SK-N-MC (cell line): ENCODE data around the gene SOX6.

ENCODE experiments used
- DNase-seq: peaks from one replicate; pipeline ENCODE4 v3.0.0-alpha.2; 2011; ENCODE audit warnings: low read depth, low spot score
- H3K27ac ChIP-seq: fragments of 200-600 bp; sonication (generic); 2 replicates; pipeline ENCODE4 v1.5.1; 2016; ENCODE audit warnings: mixed run types
- H3K36me3 ChIP-seq: fragments of 200-600 bp; sonication (generic); 2 replicates; pipeline ENCODE4 v1.6.1; 2017; ENCODE audit warnings: antibody characterized with exemption, low read length, mixed read lengths; ENCODE audit not compliant: insufficient read depth
- H3K4me3 ChIP-seq: fragments of 200-600 bp; sonication (generic); 2 replicates; pipeline ENCODE4 v1.5.1; 2016
- H3K9ac ChIP-seq: fragments of 200-600 bp; sonication (generic); 2 replicates; pipeline ENCODE4 v1.8.0; 2017; ENCODE audit warnings: mixed run types, mixed read lengths; ENCODE audit not compliant: insufficient read length
- H3K9me3 ChIP-seq: fragments of 200-600 bp; sonication (generic); 2 replicates; pipeline ENCODE4 v1.6.1; 2017; ENCODE audit warnings: low read depth, mild to moderate bottlenecking, antibody characterized with exemption, low read length, moderate library complexity, mixed read lengths
- EZH2 ChIP-seq: fragments of 200-600 bp; sonication (generic); IDR thresholded peaks from one replicate; pipeline ENCODE4 v1.6.1; 2017; ENCODE audit warnings: antibody characterized with exemption
- FOXP2 ChIP-seq: optimal IDR thresholded peaks from 2 replicates; pipeline ENCODE3; 2011; ENCODE audit warnings: mild to moderate bottlenecking, moderate library complexity; ENCODE audit not compliant: insufficient read depth; ENCODE audit errors: extremely low read length, control extremely low read depth
- POLR2AphosphoS5 ChIP-seq: IDR thresholded peaks from 2 replicates; pipeline ENCODE4 v1.6.1; 2012; ENCODE audit warnings: mild to moderate bottlenecking, low read depth, low read length, borderline replicate concordance

Gene SOX6

GRCh38 chr11:16356057-16356760 lies at the start of gene SOX6:
Gene SOX6, minus strand, starts transcription at chr11:16356546. Its CDS starts 15,298 bp downstream, at chr11:16341248.
- TF ChIP-seq EZH2 (no peak), FOXP2 (peak; percentile 41), POLR2AphosphoS5 (no peak)
- Histone ChIP-seq H3K4me3 (peak within 1 kb of the TSS; percentile 76), H3K9me3 (no peaks in the 10 kb centered on the region), H3K27ac (peak within 1 kb of the TSS; percentile 99), H3K36me3 (no peaks in the 10 kb centered on the region; the same call in 1 of the 2 replicates), H3K9ac (peak within 1 kb of the TSS; percentile 86)
- peak; percentile 73 for DNase-seq

GRCh38 chr11:16404781-16405285 lies 48.5 kb upstream of the SOX6 start:
- peak overlapping the region; percentile 61 for H3K27ac ChIP-seq
- peaks cover 12% of the 10 kb centered on the region for H3K36me3 ChIP-seq
- no peak overlapping the region for H3K9ac ChIP-seq
- H3K4me3 ChIP-seq, result no peak overlapping the region
- no peak for DNase-seq
- H3K9me3 ChIP-seq, result no peaks in the 10 kb centered on the region
- TF ChIP-seq FOXP2 (no peak), POLR2AphosphoS5 (no peak), EZH2 (no peak)

- no peak for DNase-seq
- Histone ChIP-seq H3K36me3 (peaks cover 12% of the 10 kb centered on the region), H3K4me3 (no peak overlapping the region), H3K9me3 (no peaks in the 10 kb centered on the region), H3K27ac (no peak overlapping the region), H3K9ac (no peak overlapping the region)
- TF ChIP-seq FOXP2 (no peak), EZH2 (no peak), POLR2AphosphoS5 (no peak)
These were observed 47.5 kb upstream of the SOX6 start for GRCh38 chr11:16403851-16404250.

- Histone ChIP-seq H3K4me3 (no peak overlapping the region), H3K36me3 (peaks cover 12% of the 10 kb centered on the region), H3K9me3 (no peaks in the 10 kb centered on the region), H3K9ac (no peak overlapping the region), H3K27ac (no peak overlapping the region)
- TF ChIP-seq FOXP2, result no peak
- TF ChIP-seq POLR2AphosphoS5, result no peak
- no peak for TF ChIP-seq EZH2
- DNase-seq, result no peak
These were observed 47.1 kb upstream of the SOX6 start for GRCh38 chr11:16403448-16403803.

GRCh38 chr11:16402654-16403447 lies 46.5 kb upstream of the SOX6 start:
- H3K9ac ChIP-seq, result no peak overlapping the region
- peak overlapping the region; percentile 39; the same call in 1 of the 2 replicates for H3K27ac ChIP-seq
- TF ChIP-seq FOXP2 (no peak), POLR2AphosphoS5 (no peak), EZH2 (no peak)
- peaks cover 12% of the 10 kb centered on the region for H3K36me3 ChIP-seq
- no peak overlapping the region for H3K4me3 ChIP-seq
- no peak for DNase-seq
- no peaks in the 10 kb centered on the region for H3K9me3 ChIP-seq

- H3K4me3 ChIP-seq, result peak overlapping the region; percentile 65
- peak overlapping the region; percentile 64 for H3K9ac ChIP-seq
- H3K36me3 ChIP-seq, result peaks cover 5% of the 10 kb centered on the region; the same call in 1 of the 2 replicates
- H3K9me3 ChIP-seq, result no peaks in the 10 kb centered on the region
- H3K27ac ChIP-seq, result peak overlapping the region; percentile 81
- TF ChIP-seq FOXP2, result no peak
- no peak for DNase-seq
These were observed 41.0 kb upstream of the SOX6 start for GRCh38 chr11:16397390-16397789.

- H3K4me3 ChIP-seq, result peak overlapping the region; percentile 47; the same call in 1 of the 2 replicates
- peaks cover 12% of the 10 kb centered on the region; the same call in 1 of the 2 replicates for H3K36me3 ChIP-seq
- H3K9me3 ChIP-seq, result no peaks in the 10 kb centered on the region
- peak overlapping the region; percentile 81 for H3K27ac ChIP-seq
- TF ChIP-seq FOXP2 (no peak), POLR2AphosphoS5 (no peak)
- no peak for DNase-seq
- H3K9ac ChIP-seq, result peak overlapping the region; percentile 64
These were observed 39.3 kb upstream of the SOX6 start for GRCh38 chr11:16395601-16396000.

GRCh38 chr11:16394947-16395346 lies 38.6 kb upstream of the SOX6 start:
- TF ChIP-seq EZH2 (no peak), POLR2AphosphoS5 (no peak), FOXP2 (no peak)
- no peak overlapping the region for H3K4me3 ChIP-seq
- H3K36me3 ChIP-seq, result peaks cover 15% of the 10 kb centered on the region; the same call in 1 of the 2 replicates
- no peaks in the 10 kb centered on the region for H3K9me3 ChIP-seq
- no peak overlapping the region for H3K9ac ChIP-seq
- H3K27ac ChIP-seq, result peak overlapping the region; percentile 81
- DNase-seq, result no peak
